A673 (cell line): ENCODE data around the gene SLC25A25.

Experiments used
- EZH2 ChIP-seq: fragments of 200-600 bp; sonication (generic); IDR thresholded peaks from 2 replicates; pipeline ENCODE4 v1.6.1; 2017; ENCODE audit warnings: borderline replicate concordance, low read depth, mild to moderate bottlenecking, mixed read lengths, antibody characterized with exemption, low read length; ENCODE audit not compliant: poor library complexity, severe bottlenecking
- TF ChIP-seq, protein P1 (sequence below): fragments of 300-800, 200-600 bp; sonication (generic); conservative IDR thresholded peaks from 2 replicates; pipeline ENCODE4 v1.5.1; 2017; ENCODE audit warnings: low read depth, mild to moderate bottlenecking, antibody characterized with exemption, low read length, moderate library complexity, mixed read lengths

DNA sequence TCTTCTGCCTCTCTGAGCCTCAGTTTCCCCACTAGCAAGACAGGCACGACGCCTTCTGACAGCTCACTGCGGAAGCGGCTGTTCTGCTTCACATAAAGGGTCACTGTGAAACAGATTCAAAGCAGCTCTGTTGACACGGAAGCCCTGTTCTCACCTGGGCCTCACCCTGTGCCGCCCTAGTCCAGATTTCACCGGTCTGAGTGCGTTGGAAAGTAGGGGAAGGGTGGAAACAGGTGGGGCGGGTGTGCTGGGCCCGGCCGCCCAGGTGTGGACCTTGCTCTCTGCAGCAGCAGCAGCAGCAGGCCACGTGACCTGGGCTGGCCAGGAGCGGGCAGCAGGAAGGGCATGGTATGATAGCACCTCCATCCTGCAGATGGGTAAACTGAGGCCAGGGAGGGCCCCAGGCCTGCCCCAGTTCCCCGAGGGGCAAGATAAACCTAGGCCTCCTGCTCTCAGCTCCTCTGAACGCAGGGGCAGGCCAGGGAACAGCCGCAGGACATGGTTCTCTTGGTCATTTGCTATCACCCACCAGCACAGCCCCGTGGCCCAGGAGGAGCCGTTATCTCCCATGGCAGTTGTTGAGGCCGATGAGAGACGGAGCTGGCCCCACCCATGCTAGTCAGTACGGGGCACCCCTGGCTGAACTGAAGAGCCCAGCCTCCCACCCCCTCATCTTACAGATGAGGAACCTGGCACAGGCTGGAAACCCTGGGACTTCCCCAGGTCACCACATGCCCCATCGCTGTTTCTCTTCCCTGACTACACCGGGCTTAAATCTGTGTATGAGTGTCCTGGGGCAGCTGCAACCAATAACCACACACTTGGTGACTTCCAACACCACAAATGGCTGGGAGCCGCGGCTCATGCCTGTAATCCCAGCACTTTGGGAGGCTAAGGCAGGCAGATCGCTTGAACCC, 47.4 kb downstream of the SLC25A25 start:
- no peak for TF ChIP-seq EZH2
- TF ChIP-seq, protein P1, sequence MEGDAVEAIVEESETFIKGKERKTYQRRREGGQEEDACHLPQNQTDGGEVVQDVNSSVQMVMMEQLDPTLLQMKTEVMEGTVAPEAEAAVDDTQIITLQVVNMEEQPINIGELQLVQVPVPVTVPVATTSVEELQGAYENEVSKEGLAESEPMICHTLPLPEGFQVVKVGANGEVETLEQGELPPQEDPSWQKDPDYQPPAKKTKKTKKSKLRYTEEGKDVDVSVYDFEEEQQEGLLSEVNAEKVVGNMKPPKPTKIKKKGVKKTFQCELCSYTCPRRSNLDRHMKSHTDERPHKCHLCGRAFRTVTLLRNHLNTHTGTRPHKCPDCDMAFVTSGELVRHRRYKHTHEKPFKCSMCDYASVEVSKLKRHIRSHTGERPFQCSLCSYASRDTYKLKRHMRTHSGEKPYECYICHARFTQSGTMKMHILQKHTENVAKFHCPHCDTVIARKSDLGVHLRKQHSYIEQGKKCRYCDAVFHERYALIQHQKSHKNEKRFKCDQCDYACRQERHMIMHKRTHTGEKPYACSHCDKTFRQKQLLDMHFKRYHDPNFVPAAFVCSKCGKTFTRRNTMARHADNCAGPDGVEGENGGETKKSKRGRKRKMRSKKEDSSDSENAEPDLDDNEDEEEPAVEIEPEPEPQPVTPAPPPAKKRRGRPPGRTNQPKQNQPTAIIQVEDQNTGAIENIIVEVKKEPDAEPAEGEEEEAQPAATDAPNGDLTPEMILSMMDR: no peak
